Measurements from ENCODE around the gene GALNT2.
A peak's percentile ranks its signal among the peaks of the same experiment; 100 is the strongest.

The GALNT2 gene

GRCh38 chr1:230194525-230194924, 127.5 kb downstream of the GALNT2 start:
- no peak for DNase-seq

GRCh38 chr1:230195199-230195598, 128.2 kb downstream of the GALNT2 start:
- no peak for DNase-seq

- no peak for DNase-seq
Observed at GRCh38 chr1:230196077-230196476, 129.0 kb downstream of the GALNT2 start.

GRCh38 chr1:230197644-230198567, 130.9 kb downstream of the GALNT2 start:
- DNase-seq = no peak

- no peak for DNase-seq
Observed at GRCh38 chr1:230199034-230199433, 132.0 kb downstream of the GALNT2 start.

- DNase-seq = no peak
Observed at GRCh38 chr1:230199554-230199953, 132.5 kb downstream of the GALNT2 start.

- no peak for DNase-seq
Observed at GRCh38 chr1:230200276-230200675, 133.2 kb downstream of the GALNT2 start.

GRCh38 chr1:230201445-230201844, 134.4 kb downstream of the GALNT2 start:
- DNase-seq = no peak

- DNase-seq = no peak
Observed at GRCh38 chr1:230204842-230205241, 137.8 kb downstream of the GALNT2 start.

- DNase-seq = no peak
Observed at GRCh38 chr1:230205719-230206198, 138.7 kb downstream of the GALNT2 start.

GRCh38 chr1:230206207-230206606, 139.2 kb downstream of the GALNT2 start:
- DNase-seq = no peak

GRCh38 chr1:230206976-230207375, 139.9 kb downstream of the GALNT2 start:
- no peak for DNase-seq

GRCh38 chr1:230207598-230207997, 140.6 kb downstream of the GALNT2 start:
- no peak for DNase-seq

- no peak for DNase-seq
Observed at GRCh38 chr1:230208619-230209261, 141.7 kb downstream of the GALNT2 start.

GRCh38 chr1:230210326-230210980, 143.4 kb downstream of the GALNT2 start:
- no peak for DNase-seq

- DNase-seq = no peak
Observed at GRCh38 chr1:230210981-230211336, 143.9 kb downstream of the GALNT2 start.

GRCh38 chr1:230211436-230212145, 144.6 kb downstream of the GALNT2 start:
- DNase-seq = no peak

- DNase-seq = peak; percentile 65
Observed at GRCh38 chr1:230212405-230212936, 145.4 kb downstream of the GALNT2 start.

- DNase-seq = no peak
Observed at GRCh38 chr1:230215031-230215430, 148.0 kb downstream of the GALNT2 start.

- DNase-seq = no peak
Observed at GRCh38 chr1:230215529-230215928, 148.5 kb downstream of the GALNT2 start.

- DNase-seq = no peak
Observed at GRCh38 chr1:230216896-230217295, 149.9 kb downstream of the GALNT2 start.

- no peak for DNase-seq
Observed at GRCh38 chr1:230218667-230219066, 151.6 kb downstream of the GALNT2 start.

Measured in inflammatory macrophage treated with lipopolysaccharide for 4 hours (primary cell).